Stimulated activated CD4-positive, alpha-beta T cell treated with anti-CD3 and anti-CD28 coated beads, TNF-alpha, amount 100 ng/mL, for 1 hour (primary cell): ENCODE results near the gene MEOX2.

Experiments used
- DNase-seq, 3 donors: peaks; one replicate each; pipeline ENCODE4 v3.0.0-alpha.2; 2020; ENCODE audit warnings: low read depth in 3 of 3, low spot score in 1 of 3

Gene MEOX2

DNA sequence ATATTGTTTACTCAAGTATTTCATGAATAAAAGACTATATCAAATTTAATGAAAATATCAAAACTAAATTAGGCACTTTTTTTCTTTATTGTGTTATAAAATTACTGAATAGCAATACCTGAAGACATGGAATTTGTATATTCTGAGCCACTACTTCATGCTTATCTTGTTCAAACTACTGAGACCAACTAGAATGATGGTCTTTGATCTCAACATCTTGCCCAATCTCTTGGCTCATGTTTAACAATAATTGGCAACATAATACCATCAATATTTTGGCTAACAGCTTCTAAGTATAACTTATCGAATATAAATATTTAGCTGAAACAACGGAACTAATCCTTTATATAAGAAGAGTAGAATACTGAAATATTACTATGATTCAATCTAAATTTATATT lies 68.2 kb downstream of the MEOX2 start:
- no peak for DNase-seq

DNA sequence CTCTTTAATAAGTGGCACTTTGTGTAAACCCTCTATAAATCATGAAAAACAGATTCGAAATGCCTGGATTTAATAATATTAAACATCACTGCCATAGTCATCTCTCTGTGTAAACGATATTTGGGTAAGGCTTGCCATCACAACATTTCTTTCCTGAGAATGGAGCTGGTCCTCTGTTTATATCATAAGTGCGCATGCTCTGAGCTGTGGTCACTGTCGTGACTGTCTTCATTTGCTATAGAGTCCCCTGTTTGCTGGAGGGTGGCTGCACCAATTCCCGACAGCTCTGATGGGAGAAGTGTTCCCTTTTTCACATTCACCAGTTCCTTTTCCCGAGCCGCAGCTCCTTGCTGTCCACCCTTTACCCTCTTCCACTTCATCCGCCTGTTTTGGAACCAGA lies 74.3 kb downstream of the MEOX2 start:
- no peak for DNase-seq

DNA sequence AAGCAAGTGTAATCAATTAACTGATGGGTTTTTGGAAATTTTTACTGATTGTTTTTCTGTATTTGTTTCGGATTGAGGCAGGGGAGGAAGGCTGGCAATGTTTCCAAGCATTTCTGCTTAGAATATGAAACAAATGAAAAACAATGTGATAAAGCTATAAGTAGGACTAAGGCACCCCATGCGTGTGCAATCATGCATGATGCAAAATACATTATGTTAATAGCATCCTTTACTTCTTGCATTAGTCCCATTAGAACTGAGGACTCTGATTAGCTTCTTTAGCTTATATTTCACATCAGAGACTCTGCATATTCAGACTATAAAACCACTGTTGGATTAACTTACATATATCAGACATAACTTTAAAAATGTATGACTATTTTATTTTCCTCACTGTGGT lies 76.0 kb downstream of the MEOX2 start:
- no peak for DNase-seq

DNA sequence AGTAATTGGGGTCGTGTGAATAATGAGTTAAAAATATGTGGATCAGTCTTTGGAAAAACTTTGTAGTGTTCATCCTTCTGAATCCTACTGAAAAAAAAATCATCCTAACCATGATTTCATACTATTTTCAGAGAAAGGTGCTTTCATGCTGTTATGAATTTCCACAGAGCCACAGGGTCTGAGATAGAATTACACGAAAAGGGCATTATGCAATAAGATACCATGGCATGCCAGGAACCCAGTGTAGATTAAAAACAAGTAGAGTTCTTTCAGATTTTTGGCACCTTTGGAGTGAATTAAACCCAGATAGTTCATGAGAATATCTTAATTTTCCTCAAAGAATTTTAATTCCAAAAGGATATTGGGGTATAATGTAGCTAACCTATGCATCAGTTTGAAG lies 77.2 kb downstream of the MEOX2 start:
- DNase-seq, result no peak

DNA sequence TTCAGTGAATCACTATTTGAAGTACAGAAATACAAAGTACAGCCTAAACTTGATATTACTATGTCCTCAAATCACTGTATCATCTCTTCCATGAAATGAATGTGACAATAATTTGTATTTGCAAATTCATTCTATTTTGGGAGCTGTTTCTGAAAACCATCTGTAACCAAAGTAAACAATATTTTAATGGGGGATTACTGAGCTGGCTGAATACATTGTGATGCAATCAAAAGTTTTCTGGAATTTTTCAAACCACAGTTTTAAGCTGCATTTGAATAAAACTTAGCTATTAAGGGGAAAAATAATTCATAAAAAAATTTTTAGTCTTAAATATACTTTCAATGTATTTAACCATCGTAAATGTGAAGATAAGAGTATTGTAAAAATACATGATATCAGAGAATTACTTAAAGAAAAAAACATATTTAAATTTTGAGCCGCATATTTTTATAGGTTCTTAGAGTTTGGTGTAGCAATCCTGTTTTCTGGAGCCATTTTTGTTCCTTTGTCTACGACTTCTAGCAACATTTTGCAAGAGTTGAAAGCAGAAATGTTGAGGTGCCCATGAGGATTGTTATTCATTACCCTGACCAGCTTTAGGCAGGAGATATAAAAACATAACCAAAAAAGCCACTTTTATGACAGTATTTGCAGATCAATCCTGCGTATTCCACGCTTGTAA lies 78.8 kb downstream of the MEOX2 start:
- no peak for DNase-seq

DNA sequence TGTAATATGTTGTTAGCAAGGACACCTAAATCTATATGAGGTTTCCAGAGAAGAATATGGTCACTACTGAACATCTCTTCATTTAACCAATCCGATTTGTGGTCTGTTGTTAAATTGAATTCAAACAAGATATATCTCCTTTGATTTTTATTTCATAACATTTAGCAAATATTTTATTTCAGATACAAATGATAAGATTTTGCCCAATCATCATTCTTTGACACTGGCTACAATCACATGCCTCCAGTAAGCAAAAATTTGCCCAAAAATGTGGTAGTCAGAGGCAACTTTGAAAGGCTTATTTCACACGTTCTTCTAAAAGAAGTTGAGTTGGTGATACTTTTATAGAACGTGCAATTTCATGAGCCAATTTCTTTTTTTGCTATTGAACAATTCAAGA lies 79.9 kb downstream of the MEOX2 start:
- DNase-seq, result no peak

DNA sequence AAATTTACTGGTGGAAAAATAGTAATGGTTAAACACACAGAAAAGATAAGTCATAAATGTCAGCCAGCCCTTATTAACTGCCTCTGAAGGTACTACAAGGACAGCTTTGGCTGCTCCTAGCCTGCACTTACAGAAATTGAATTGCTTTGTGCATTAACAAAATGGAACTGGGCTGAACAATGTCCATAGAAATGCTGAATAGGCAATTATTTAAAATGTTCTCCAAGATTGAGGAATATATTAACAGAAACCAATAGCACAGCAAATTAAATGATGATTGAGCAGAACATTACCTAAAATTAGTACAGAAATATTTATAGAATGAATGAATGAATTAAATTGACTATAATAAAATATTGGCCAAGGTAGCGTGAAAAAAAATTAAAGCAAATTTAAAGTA lies 82.3 kb downstream of the MEOX2 start:
- DNase-seq, result no peak

DNA sequence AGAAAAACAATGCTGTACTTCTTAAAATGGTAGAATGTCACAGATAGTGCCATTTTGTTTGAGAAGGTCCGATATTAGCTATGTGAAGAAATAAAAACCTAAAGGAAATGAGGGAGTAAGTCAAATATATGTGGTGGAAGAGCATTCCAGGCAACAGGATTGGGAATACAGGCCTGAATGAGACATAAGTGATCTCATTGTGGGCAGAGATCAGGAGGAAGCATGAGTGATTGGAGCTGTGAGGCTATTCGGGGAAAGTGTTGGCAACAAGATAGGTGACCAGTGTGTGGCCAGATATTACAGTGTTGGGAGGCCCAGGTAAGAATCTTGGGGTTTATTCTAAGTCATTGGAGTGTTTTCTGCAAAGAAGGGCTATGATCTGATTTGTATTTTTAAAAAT lies 83.4 kb downstream of the MEOX2 start:
- DNase-seq, result no peak

DNA sequence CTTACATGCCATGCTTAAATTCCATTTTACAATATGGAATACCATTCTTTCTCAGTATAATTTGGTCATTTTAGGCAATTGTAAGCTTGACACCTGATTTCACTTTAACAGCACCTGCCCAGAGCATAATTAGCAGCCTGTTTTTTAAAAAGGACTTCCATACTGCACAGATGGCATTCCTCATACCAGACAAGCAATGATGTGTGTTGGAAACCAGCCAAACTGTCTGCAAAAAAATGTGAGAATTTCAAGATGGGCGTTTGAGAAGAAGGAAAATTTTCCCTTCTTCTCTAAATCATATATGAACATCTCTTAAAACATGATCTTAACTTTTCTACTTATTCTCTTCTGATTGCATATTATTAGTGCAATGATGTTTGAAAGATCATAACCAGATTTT lies 84.2 kb downstream of the MEOX2 start:
- no peak for DNase-seq

DNA sequence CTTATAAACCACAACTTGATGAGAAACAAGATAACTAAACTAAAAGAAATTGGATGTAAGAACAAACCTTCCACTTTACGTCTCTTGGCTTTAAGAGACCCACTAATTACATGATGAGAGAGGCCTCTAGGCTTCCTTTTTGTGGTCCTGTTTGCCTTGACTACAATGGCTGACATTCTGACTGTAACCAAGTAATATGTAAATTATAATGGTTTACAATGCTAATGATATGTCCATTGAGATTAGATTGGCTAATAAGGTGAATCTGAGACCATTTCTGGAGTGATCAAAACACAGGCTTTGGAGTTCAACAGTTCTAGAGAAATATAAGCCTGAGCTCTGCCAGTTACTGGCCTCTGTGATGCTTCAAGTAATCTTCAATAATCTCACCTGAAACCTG lies 85.3 kb downstream of the MEOX2 start:
- no peak for DNase-seq

DNA sequence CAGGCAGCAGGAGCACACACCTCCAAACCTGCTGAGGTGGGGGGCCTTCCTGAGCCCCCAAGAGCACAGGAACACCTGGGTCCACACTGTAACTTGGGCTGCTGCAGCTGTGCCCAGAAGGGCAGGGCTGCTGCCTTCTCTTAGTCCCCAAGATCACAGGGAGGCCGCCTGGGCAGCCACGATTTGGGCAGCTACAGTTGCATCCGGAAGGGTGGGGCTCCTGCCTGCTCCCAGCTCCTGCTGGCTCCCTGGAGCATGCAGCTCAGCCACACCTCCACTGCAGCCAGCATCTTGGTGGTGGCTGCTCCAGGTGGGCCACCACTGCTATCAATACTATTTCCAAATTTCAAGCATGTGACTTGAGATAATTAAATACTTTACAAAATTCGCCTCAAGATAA lies 86.2 kb downstream of the MEOX2 start:
- DNase-seq, result no peak

DNA sequence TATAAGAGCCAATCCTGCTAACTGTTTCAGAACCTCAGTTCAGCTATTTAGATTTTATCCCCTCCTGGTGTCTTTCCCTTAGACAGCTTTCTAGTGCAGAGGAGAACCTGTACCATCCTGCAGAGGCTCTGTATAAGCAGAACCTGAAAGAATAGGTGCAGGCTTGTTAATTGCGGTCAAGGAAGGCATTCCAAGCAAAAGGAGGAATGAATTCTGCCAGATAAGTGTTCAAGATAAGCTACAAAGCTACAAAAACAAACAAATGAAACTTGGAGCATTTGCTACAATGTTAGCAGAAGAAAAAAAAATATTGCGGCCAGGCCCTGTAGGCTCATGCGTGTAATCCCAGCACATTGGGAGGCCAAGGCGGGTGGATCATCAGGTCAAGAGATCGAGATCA lies 92.0 kb downstream of the MEOX2 start:
- DNase-seq, result no peak

DNA sequence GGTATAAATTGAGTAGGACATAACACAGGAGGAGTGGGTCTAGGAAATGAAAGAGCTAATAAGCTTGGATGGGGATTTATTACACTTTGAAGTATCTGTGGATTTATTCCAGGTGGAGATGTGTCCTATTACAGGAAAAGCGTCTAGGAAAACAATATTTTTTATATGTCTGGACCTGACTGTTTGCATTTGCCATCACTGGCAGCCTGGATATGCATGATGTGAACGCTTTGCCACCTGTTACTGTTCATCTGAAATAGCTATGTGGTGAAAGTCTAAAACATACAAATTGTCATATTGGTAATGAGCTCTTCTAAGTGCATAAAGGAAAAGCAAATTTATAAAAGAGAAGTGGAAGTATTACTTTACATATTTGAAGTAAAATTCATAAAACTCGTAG lies 93.1 kb downstream of the MEOX2 start:
- no peak for DNase-seq

DNA sequence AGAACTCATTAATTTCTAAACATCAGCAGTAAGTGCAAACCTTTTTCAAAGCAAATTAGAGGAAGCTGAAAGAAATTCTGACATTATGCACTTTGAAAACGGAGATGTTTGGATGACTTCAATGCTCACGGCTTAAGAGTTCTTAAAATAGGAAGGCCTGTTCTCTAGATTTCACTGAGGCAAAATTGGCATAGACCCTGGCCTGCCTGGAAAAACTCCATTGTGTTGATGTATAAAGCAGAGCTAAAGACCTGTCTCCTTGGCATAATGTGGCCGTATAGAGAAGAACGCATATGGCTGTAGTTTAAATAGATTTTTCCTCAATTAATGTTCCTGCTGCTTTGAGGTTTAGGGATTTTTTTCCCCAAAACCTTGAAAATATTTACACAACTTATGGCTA lies 100.2 kb downstream of the MEOX2 start:
- DNase-seq, result no peak

DNA sequence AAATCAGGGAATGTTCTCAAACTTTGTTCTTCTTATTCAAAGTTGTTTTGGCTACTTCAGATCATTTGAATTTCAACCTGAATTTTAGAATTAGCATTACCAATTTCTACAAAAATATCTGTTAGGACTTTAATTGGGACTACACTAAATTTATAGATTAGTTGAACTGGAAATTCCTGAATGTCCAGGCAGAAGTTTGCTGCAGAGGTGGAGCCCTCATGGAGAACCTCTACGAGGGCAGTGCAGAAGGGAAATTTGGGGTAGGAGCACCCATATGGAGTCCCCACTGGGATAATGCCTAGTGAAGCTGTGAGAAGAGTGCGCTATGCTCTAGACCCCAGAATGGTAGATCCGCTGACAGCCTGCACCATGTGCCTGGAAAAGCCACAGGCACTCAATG lies 101.9 kb downstream of the MEOX2 start:
- DNase-seq, result no peak

DNA sequence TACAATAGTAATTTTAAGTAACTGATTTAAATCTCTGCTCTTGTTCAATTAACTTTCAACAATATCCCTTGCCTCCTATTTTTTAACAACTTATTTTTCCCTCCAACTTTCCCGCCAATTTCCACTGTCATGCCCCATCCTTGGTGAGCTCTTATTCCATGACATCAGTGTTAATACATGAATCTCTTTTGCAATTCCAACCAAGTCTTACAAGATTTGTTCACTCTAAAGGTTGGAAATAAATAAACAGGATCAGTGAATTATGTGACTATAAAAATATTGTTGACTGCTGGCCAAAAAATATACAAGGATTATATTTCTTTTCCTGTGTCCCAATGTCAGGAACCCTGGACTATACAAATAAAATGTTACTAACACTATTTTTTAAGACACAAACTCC lies 103.7 kb downstream of the MEOX2 start:
- no peak for DNase-seq

DNA sequence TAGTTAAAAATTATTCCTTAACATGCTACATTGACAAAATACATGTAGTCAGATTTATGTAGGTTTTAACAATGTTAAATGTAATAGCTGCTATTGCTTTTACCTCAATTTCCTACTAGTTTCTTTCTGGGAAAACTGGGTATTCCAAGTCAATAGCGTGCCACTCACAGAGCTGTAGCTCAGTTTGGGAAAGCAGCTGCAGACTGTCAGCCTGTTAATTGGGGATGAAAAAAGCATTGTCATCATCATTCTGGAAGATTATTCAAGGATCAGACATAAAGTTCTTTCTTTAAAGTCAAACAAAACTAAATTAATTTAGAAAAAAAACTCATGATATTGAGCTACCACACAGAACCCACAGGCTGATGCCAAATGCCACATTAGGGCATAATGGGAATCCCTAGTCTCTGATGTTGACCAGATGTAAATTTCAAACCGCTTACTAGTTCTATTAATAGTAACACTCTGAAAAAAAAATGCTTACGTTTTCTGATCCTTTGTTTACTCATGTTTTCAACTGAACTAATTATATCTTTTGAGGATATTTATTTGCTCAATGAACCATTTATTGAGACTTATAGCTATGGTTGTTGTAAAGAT lies 105.0 kb downstream of the MEOX2 start:
- no peak for DNase-seq

DNA sequence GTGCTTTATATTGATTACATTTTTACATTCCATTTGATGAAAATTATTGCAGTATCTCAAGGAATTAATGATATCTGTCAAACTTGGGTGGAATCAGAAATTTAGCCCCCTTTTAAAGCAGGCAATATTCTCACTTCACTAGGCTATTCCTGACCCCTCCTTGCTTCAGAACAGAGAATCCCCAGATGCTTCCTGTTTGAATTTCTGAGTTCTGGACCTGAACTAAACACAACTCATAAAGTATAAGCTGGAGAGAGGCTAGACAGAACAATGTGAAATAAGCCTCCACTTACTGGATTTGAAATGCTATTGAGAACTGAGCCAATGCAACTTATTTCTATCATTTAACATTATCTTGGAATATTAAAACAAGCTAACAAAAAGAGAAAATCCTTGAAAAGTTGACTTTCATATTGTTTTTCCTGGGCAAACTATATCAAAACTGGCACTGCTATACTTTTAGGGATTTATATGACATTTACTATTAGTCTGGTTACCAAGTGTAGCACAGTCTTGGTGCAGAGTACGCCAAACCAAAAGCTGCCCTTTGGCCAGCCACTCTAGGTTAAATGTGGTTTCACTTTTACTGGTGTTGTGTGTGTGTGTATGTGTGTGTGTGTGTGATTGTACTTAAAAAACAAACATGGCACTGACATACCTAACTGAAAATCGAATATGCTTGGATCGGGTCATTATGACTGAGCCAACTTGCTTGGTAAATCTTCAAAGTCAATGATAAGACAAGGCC lies 105.7 kb downstream of the MEOX2 start:
- no peak for DNase-seq

DNA sequence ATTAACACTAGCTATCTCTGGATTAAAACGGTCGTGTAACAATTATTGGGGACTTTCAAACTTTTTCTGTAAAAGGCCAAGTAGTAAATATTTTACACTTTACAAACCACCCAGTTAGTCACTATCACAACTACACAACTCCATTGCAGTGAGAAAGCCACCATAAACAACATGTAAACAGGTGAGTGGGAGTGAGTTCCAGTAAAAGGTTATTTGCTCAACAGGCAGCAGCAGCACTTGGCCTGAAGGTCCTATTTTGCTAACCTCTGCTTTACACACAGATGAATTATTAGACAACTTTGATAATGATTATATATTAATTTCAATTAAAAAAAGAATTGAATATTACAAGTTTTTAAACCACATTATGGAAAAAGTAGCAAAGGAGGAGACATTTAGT lies 108.9 kb downstream of the MEOX2 start:
- no peak for DNase-seq

DNA sequence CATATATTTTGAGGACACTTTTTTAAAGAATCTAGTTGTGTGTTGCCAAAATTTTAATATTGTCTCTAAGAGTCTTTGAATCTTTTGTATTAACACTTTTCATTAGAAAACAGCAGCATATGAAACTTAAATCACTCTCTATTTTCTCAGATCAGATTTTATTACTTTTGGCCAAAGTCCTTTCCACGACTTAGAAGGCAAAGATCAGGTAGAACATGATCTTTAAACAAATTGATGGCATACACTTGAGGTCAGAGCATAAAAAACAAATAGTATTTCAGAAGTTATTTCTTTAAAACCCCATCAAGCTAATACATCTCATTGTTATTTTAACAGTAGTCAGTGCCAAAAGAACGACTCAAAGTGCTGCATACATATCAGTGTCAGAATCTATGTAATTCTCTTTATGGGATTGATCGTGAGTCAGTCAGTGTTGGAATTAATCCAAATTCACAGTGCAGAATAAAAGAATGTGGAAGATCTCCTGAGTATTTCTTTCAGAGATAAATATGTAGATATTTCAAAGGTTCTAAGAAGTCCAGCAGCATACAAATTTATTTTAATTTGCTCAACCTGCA lies 115.1 kb downstream of the MEOX2 start:
- DNase-seq, result no peak

DNA sequence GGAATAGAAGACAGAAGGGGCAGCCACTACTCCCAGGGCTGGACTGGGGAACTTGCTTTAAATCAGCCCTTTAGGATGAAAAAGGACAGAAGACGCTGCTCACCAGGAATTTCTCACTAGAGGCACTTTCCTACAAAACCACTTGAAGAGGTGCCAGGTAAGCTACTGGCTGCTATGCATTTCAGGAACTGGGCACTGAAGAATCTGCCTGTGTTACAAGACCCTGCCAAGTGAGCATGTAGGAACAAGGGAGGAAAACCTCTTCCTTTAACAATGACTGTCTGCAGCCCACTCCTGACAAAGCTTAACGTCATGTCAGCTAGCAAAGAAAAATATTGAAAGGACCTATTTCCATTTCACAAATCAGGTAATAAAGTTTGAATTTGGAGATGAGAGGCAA lies 118.8 kb downstream of the MEOX2 start:
- no peak for DNase-seq

DNA sequence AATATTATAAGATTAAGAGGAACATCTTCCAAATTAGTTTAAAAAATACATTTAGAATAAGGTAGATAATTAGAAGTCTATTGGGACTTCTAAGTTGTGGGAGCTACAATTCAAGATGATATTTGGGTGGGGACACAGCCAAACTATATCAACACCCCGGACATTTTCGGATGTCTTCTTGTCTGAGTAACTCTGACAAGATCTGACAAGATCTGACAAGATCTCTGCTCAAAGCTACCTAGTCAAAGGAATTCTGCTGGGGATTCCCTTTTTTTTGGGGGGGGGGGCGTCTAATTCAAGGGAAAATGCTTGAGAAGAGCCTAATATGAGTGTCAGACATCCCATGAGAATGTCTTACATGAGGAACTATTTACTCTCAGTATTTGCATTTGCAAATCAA lies 119.4 kb downstream of the MEOX2 start:
- DNase-seq, result no peak
